DND-41 (cell line): ENCODE measurements around the gene LGALS8.

ENCODE experiments used
- ATAC-seq: fragments of 200-7000 bp; cut with Tn5 transposase; 3 replicates; pipeline ENCODE4 v1.9.1; 2021; ENCODE audit warnings: low read depth; ENCODE audit not compliant: insufficient read depth
- DNase-seq: peaks from one replicate; pipeline ENCODE4 v3.0.0-alpha.2; 2020
- H2AFZ ChIP-seq: 2 replicates; pipeline ENCODE4 v1.6.0; 2012; ENCODE audit warnings: low read depth, low read length
- H3K27ac ChIP-seq: 2 replicates; pipeline ENCODE4 v1.5.1; 2012; ENCODE audit warnings: low read length, inconsistent platforms
- H3K27me3 ChIP-seq: fragments of 200-600 bp; sonication (generic); 2 replicates; pipeline ENCODE4 v1.6.0; 2012; ENCODE audit warnings: low read length, mild to moderate bottlenecking, inconsistent platforms; ENCODE audit not compliant: insufficient read depth, poor library complexity
- H3K36me3 ChIP-seq: 2 replicates; pipeline ENCODE4 v1.5.1; 2012; ENCODE audit warnings: low read length, inconsistent platforms; ENCODE audit not compliant: insufficient read depth
- H3K4me1 ChIP-seq: 2 replicates; pipeline ENCODE4 v1.5.1; 2012; ENCODE audit warnings: mild to moderate bottlenecking, low read length; ENCODE audit not compliant: insufficient read depth
- H3K4me2 ChIP-seq: 2 replicates; pipeline ENCODE4 v1.6.0; 2012; ENCODE audit warnings: mild to moderate bottlenecking, moderate library complexity, low read length, inconsistent platforms; ENCODE audit not compliant: insufficient read depth
- H3K4me3 ChIP-seq, 2 experiments: fragments of 200-600 bp in 1 of 2; shearing (Covaris generic) in 1 of 2; 2 replicates each; pipeline ENCODE4 v1.5.1; 2012 to 2016; ENCODE audit warnings: inconsistent platforms in 2 of 2, low read length in 2 of 2, mild to moderate bottlenecking in 2 of 2, low read depth in 1 of 2, moderate library complexity in 1 of 2
- H3K79me2 ChIP-seq: 2 replicates; pipeline ENCODE4 v1.6.0; 2012; ENCODE audit warnings: low read length, inconsistent platforms; ENCODE audit not compliant: insufficient read depth
- H3K9ac ChIP-seq: 2 replicates; pipeline ENCODE4 v1.6.0; 2012; ENCODE audit warnings: low read depth, mild to moderate bottlenecking, inconsistent platforms, low read length, moderate library complexity
- H3K9me3 ChIP-seq: 2 replicates; pipeline ENCODE4 v1.5.1; 2012; ENCODE audit warnings: low read length, moderate library complexity, mild to moderate bottlenecking, inconsistent platforms; ENCODE audit not compliant: insufficient read depth, severe bottlenecking
- H4K20me1 ChIP-seq: 2 replicates; pipeline ENCODE4 v1.6.0; 2012; ENCODE audit warnings: low read length; ENCODE audit not compliant: insufficient read depth
- EZH2 ChIP-seq: IDR thresholded peaks from 3 replicates; pipeline ENCODE4 v1.6.1; 2012; ENCODE audit warnings: borderline replicate concordance, low read depth, mild to moderate bottlenecking, moderate library complexity, low read length, inconsistent platforms; ENCODE audit not compliant: severe bottlenecking
- TF ChIP-seq, protein P1 (sequence below): IDR thresholded peaks from 2 replicates; pipeline ENCODE4 v1.5.1; 2012; ENCODE audit warnings: borderline replicate concordance, low read length, moderate library complexity, mild to moderate bottlenecking; ENCODE audit not compliant: poor library complexity, severe bottlenecking; ENCODE audit errors: extremely low read depth

The LGALS8 gene

DNA sequence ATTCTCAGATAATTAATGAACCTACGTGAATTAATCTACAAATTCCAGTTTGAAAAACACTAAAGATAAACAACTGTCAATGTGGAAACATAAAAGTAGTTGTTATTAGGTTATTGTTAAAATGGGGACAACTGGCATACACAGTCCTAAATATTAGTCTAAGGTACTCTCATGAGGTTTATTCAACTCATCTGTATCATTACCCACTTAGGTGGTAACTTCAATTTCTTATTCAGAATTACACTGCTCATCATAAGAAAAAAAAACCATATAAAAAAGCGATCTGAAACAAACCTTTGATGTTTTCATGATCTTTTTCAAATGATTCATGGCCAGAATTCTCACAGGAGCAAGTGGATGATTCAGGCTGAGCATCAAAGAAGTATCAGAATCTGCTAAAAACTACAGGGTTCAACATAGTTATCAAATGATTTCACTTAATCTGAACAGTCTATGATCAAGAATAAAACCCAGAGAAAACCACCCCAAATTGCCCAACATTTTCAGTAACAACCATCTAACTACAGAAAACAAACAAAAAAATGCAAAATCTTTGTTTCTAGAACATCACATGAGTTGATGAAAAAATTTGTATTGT, 66.9 kb downstream of the LGALS8 start:
- Histone ChIP-seq H3K36me3 (peaks cover 96% of the 10 kb centered on the region), H2AFZ (no peak overlapping the region), H3K79me2 (no peaks in the 10 kb centered on the region), H3K4me1 (no peaks in the 10 kb centered on the region), H3K4me2 (no peak overlapping the region), H3K27ac (no peak overlapping the region), H4K20me1 (peaks cover 4% of the 10 kb centered on the region; the same call in 1 of the 2 replicates), H3K27me3 (no peaks in the 10 kb centered on the region), H3K4me3 (no peak overlapping the region), H3K9ac (no peak overlapping the region), H3K9me3 (no peaks in the 10 kb centered on the region)
- DNase-seq = no peak
- TF ChIP-seq, protein P1, sequence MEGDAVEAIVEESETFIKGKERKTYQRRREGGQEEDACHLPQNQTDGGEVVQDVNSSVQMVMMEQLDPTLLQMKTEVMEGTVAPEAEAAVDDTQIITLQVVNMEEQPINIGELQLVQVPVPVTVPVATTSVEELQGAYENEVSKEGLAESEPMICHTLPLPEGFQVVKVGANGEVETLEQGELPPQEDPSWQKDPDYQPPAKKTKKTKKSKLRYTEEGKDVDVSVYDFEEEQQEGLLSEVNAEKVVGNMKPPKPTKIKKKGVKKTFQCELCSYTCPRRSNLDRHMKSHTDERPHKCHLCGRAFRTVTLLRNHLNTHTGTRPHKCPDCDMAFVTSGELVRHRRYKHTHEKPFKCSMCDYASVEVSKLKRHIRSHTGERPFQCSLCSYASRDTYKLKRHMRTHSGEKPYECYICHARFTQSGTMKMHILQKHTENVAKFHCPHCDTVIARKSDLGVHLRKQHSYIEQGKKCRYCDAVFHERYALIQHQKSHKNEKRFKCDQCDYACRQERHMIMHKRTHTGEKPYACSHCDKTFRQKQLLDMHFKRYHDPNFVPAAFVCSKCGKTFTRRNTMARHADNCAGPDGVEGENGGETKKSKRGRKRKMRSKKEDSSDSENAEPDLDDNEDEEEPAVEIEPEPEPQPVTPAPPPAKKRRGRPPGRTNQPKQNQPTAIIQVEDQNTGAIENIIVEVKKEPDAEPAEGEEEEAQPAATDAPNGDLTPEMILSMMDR = no peak
- TF ChIP-seq EZH2 = no peak
- ATAC-seq = no peak

DNA sequence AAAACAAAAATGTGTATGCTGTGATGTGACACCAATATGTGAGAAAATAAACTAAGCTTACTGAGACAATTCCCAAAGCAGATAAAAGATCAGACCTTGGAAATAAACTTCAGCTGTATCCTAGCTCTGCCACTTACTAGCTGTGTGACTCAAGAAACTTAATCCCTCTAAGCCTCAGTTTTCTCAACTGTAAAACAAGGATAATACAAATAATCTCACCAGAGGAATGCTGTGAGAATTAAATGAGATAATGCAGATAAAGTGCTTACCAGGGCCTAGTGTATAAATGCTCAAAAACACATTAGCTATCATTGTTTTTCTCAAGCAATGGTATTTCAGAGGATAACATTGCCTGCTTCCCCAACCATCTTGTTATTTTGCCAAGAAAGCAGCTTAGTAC, 78.4 kb downstream of the LGALS8 start:
- Histone ChIP-seq H3K4me3 (no peak overlapping the region), H3K9ac (no peak overlapping the region), H4K20me1 (no peaks in the 10 kb centered on the region; the same call in 1 of the 2 replicates), H3K9me3 (no peaks in the 10 kb centered on the region), H3K4me1 (peaks cover 25% of the 10 kb centered on the region), H3K27me3 (no peaks in the 10 kb centered on the region), H3K27ac (no peak overlapping the region), H3K79me2 (peaks cover 38% of the 10 kb centered on the region), H3K36me3 (peaks cover 54% of the 10 kb centered on the region), H2AFZ (no peak overlapping the region), H3K4me2 (peak overlapping the region; percentile 81)
- ATAC-seq (no peak), DNase-seq (no peak)
- no peak for TF ChIP-seq EZH2
- TF ChIP-seq, protein P1 = no peak
